Measurements from ENCODE around the gene SLC1A4.

GRCh38 chr2:65026154-65026553 is 37.0 kb downstream of the SLC1A4 start:
- TF ChIP-seq POLR2AphosphoS5 (IDR thresholded peaks at IDR 0.05; ENCODE audit: low read depth, low read length) (no peak), TAF1 (IDR thresholded peaks at IDR 0.05; ENCODE audit: borderline replicate concordance, insufficient read depth, low read length) (no peak), SIN3A (IDR thresholded peaks at IDR 0.05; ENCODE audit: borderline replicate concordance, insufficient read depth, low read length) (no peak), FOXP2 (optimal IDR thresholded peaks at IDR 0.05; ENCODE audit: borderline replicate concordance, extremely low read depth, extremely low read length, insufficient read depth) (no peak)
- TF ChIP-seq, protein P1, sequence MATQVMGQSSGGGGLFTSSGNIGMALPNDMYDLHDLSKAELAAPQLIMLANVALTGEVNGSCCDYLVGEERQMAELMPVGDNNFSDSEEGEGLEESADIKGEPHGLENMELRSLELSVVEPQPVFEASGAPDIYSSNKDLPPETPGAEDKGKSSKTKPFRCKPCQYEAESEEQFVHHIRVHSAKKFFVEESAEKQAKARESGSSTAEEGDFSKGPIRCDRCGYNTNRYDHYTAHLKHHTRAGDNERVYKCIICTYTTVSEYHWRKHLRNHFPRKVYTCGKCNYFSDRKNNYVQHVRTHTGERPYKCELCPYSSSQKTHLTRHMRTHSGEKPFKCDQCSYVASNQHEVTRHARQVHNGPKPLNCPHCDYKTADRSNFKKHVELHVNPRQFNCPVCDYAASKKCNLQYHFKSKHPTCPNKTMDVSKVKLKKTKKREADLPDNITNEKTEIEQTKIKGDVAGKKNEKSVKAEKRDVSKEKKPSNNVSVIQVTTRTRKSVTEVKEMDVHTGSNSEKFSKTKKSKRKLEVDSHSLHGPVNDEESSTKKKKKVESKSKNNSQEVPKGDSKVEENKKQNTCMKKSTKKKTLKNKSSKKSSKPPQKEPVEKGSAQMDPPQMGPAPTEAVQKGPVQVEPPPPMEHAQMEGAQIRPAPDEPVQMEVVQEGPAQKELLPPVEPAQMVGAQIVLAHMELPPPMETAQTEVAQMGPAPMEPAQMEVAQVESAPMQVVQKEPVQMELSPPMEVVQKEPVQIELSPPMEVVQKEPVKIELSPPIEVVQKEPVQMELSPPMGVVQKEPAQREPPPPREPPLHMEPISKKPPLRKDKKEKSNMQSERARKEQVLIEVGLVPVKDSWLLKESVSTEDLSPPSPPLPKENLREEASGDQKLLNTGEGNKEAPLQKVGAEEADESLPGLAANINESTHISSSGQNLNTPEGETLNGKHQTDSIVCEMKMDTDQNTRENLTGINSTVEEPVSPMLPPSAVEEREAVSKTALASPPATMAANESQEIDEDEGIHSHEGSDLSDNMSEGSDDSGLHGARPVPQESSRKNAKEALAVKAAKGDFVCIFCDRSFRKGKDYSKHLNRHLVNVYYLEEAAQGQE (IDR thresholded peaks at IDR 0.05; ENCODE audit: insufficient read depth in 1 of 2, low read depth in 2 of 2, low read length in 2 of 2) = no peak
